GM18861 (cell line): Measurements from ENCODE around the gene HOXA4.

Experiments used
- ATAC-seq: cut with Tn5 transposase; IDR thresholded peaks from one replicate; pipeline ENCODE4 v1.9.1; 2021; ENCODE audit not compliant: unreplicated experiment

Gene HOXA4

DNA sequence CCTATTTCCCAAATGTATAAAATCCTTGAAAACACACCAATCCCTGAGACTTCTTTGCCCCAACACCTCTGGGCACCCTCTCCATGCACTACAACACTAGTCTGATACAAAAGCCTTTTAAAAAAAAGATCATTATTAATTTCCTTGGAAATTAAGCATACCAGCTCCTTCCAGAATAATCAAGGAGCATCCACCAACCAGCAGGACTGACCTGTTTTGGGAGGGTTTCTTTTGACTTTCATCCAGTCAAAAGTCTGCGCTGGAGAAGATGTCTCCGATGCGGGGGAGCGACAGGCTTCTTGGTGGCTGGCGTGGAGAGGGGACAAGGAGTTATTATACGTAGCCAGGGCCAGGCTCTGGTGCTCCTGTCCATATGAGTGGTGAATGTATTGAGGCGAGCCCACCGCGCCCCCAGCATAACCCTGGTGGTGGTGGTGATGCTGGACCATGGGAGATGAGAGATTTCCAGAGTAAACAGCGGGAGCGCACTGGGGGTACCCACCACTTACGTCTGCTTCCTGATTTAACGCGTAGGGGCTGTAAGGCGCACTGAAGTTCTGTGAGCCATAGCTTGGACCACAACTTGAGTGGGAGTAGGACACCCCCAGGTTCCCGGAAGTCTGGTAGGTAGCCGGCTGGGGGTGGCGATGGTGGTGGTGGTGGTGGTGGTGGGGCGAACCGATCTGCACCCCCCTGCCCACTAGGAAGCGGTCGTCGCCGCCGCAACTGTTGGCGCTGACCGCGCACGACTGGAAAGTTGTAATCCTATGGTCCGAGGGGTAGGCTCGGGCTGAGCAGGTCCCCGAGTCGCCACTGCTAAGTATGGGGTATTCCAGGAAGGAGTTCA lies 35.3 kb downstream of the HOXA4 start:
- ATAC-seq, result no peak

DNA sequence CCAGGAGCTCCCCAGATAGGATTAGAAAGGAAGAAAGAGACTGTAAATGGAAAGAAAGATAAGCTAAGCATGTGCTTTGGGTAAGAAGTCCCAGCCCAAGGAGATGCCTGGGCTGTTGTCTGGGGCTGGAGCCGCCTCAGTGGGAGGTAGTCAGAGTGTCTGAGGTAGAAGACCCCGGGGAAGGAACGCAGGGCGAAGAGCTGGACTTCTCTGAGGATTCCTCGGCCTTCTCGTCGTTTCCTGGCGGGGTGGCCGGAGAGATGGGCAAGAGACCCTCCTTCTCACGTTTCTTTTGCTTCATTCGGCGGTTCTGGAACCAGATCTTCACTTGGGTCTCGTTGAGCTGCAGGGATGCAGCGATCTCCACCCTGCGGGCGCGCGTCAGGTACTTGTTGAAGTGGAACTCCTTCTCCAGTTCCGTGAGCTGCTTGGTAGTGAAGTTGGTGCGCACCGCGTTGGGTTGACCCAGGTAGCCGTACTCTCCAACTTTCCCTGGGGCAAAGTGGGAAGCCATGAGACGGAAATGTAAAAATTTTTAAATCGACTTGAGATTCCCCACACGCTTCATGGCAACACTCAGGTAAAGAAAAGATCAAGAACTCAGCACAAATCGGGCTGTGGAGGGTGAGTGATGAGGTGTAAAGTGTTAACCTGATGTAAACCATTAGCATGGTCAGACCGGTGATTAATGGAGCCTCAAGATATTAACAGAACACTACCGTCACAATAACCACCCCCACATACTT lies 36.1 kb downstream of the HOXA4 start:
- ATAC-seq, result no peak

DNA sequence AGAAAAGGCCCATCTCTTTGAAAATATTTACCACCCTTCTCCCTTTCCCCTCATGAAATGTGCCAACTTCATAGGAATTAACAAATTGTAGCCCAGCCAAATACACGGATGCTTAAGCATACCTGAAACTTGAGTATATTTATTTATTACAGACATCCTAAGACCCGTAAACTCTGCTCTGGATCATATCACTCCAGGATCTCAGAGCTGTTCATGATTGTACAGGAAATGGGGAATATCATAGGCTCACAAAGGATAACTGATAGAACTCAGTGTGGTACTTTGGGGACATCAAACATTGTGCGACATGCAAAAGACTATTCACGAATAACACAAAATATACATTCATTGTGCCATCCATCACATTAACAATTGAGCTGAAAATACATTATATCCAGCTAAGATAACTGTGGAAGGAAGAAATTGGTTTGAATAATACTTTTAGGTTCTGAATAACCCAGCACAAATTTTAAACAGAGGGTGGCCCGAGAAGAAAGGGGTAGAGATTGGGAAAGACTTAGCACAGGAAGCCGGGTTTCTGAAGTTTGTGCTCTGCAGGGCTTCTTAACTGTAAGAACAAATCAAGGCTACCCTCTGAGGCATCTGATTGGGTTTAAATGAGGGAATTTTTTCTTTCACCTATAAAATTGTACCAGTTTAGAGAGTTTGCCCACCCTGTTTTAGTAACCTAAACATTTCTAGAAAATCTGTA lies 37.2 kb downstream of the HOXA4 start:
- no peak for ATAC-seq

DNA sequence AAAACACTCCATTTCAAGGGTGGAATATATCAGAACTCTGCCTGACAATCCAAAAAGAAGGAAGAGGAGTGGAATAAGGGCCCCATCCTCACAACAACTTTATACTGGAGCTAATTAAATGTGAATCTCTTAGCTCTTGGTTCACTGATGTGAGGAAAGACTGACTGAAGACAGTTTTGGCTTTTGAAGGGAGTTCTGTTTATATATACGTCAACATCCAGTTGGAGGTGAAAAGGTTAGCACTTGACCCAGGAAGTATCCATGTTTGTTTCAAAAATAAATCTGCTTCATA lies 37.8 kb downstream of the HOXA4 start:
- no peak for ATAC-seq

DNA sequence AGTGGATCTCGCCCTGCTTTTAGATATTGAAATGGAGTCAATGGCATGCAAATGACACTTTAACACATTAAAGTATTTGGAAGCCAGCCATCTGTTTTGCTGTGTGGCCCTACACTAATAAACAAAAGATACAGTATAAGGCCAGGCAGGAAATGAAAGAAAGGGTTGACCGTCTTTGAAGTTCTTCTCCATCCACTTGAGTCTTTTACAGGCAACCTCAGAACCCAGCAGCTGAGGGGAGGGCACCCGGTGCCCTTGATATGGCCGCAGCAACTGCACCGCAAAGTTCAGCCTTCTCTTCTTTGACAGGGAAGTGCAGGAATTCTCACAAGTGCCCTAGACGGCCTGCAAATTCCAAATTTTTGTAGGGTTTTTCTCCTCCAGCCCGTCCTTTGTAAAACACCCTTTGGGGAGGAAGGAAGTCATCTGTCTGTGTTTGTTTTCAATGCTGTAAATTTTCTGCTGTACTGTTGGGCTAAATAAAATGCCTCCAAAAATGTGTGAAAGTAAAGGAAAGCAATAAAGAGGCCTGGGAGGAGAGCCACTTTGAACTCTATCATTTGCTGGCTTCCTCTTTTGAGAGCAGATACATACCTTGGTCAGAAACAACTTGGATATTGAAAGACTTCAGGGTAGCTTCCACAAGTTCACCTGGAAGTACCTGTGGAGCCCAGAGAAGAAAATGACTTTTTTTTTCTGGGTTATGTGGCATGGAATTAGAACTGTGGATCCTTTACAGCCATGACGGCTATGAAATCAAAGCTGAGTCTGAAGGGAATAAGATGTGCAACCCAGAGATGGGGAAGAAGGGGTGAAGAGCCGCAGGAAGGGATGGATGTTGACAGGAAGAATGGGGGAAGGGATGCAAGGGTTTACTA lies 38.4 kb downstream of the HOXA4 start:
- ATAC-seq, result no peak

DNA sequence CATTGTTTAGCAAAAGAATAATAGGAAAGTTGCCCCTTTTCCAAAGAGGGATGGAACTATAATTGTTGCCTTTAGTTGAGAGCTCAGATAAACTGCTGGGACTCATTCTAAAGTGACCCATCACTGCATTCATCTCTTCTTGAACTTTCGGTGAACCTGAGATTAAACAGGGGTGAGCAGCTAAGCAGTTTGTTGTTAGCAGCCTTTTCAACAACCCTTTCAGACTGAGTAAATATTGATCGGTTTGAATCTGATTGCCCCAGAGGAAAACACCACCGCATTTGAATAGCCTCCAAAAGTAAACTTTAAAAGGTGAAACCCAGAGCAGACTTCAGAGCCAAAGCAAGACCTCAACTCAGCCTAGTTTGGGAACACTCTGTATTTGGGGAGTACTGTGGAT lies 39.5 kb downstream of the HOXA4 start:
- no peak for ATAC-seq

DNA sequence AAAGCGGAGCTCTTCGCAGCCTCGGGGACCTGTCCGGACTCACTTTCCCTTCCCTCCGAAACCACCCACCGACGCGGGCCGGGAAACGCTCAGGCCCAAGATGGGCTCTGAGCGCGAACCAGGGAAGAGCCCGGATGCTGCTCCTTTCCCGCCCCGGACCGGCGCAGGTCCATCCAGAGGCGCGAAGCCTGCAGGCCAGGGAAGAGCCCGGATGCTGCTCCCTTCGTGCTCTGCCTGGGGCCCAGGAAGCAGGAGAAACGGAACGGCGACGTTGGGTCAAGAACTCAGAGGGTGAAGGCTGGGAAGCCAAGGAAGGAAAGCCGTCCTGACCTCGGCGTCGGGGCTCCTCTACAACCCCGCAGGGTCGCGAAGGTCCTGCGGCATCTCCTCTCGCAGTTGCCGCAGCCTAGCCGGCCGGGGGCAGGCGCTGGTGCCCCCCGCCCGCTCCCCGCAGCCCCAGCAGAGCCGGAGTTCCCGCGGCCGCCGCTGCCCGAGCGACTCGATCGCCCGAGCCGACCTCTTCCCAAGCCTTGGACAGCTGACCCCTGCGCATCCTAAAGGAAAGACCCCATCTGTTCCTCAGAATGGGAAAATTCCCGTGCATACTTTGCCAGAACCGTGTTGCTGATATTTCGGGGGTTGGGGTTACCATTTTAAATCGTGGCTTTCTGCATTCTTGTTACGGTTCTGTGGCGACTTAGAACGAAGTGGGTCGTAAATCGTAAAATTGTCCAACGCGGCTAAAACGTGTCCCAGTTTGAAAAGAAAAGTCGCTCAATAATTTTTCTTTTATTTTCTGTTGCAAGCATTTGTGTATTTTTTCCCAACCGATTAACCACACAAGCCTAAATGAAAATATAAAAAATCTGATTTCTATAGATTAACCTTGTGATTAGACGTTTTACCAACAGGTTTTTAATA lies 42.3 kb downstream of the HOXA4 start:
- ATAC-seq, result no peak

- peak; percentile 56 for ATAC-seq
These were observed 46.9 kb downstream of the HOXA4 start for GRCh38 chr7:27083646-27084045.

GRCh38 chr7:27082171-27082570 lies 48.4 kb downstream of the HOXA4 start:
- no peak for ATAC-seq

DNA sequence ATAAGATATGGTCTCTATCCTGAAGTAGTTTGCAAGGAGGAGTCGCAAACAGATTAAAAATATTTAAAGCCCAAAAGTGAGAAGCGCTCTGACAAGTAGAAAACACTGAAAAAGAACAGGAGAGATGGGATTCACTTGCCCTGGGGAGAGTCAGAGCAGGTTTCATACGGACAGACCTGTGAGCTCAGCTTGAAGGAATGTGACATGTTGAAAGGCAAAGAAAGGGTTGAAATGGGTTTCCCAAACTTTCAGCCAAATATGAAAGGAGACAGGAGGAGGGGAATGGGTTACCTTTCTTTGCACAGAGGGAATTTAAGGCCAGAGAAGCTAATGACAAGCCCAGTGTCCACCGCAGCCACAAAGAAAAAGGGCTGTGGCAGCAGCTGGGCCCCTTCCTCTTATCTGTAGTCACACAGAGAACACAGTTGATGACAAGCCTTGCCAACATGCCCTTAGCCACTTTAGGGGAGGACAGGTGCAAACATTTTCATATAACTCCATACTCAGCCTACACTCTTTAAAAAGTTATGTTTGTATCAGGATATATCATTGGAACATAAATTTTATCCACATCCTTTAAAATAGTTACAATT lies 49.6 kb downstream of the HOXA4 start:
- ATAC-seq, result no peak

GRCh38 chr7:27079234-27079975 lies 51.2 kb downstream of the HOXA4 start:
- no peak for ATAC-seq

DNA sequence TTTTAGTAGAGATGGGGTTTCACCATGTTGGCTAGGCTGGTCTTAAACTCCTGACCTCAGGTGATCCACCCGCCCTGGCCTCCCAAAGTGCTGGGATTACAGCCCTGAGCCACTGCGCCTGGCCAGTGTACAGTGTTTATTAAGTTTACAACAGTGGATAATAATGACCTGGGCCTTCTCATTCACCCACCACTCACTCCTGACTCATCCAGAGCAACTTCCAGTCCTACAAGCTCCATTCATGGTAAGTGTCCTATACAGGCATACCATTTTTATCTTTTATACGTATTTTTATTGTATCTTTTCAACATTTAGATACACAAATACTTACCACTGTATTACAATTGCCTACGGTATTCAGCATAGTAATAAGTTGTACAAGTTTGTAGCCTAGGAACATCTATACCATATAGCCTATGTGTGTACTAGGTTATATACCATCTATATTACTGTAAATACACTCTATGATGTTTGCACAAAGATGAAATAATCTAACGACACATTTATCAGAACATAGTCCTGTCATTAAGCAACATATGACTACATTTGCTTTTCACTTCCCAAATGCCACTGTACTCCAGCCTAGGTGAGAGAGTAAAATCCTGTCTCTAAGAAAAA lies 51.8 kb downstream of the HOXA4 start:
- no peak for ATAC-seq
